ENCODE data around the gene CWC27. TPM values are rescaled to one million over a fixed set of nuclear protein-coding genes. Genes with fewer than 3 reads are reported as not detected.
"Not testable (repeated sequence)": the region's sequence is repeated elsewhere in the genome, so short reads cannot be mapped to it uniquely, and the experiment has no call there.

Gene CWC27
- total RNA-seq, 1 donor from 2014 or later, result 23.3 TPM

DNA sequence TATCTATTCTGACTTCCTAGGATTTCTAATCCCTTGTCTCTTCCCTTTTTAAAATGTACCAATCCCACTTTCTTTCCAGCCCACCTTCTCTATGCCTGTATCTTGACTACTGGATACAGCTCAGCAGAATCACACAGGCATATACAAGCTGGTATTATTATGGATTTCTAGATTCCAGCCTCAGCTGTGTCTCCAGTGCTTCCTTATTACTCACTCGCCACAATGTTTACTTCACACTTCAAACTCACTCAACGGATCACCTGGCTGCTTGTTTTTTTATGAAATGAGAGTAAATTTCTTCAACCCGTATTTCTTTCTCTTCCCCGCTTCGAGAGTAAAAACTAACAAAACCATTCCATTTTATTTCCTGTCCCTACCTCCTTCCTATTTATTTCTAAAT lies 38.8 kb downstream of the CWC27 start:
- Mint-ChIP-seq H3K4me1 (ENCODE audit: low read depth, unreplicated experiment) (no peaks in the 10 kb centered on the region), H3K9me3 (ENCODE audit: unreplicated experiment) (no peaks in the 10 kb centered on the region), H3K36me3 (ENCODE audit: unreplicated experiment) (no peaks in the 10 kb centered on the region), H3K27ac (ENCODE audit: unreplicated experiment) (peak overlapping the region; percentile 35), H3K4me3 (ENCODE audit: unreplicated experiment) (no peak overlapping the region), H3K27me3 (ENCODE audit: unreplicated experiment) (no peaks in the 10 kb centered on the region)
- DNase-seq, result no peak
- no peak for TF ChIP-seq CTCF (IDR thresholded peaks at IDR 0.05; ENCODE audit: partially characterized antibody, unreplicated experiment)

- DNase-seq, result no peak
- peak; percentile 65 for TF ChIP-seq CTCF (IDR thresholded peaks at IDR 0.05; ENCODE audit: partially characterized antibody, unreplicated experiment)
- no peaks in the 10 kb centered on the region for H3K9me3 Mint-ChIP-seq (ENCODE audit: unreplicated experiment)
- H3K27ac Mint-ChIP-seq (ENCODE audit: unreplicated experiment), result no peak overlapping the region
- H3K36me3 Mint-ChIP-seq (ENCODE audit: unreplicated experiment), result no peaks in the 10 kb centered on the region
- H3K4me3 Mint-ChIP-seq (ENCODE audit: unreplicated experiment), result no peak overlapping the region
- no peaks in the 10 kb centered on the region for H3K27me3 Mint-ChIP-seq (ENCODE audit: unreplicated experiment)
- H3K4me1 Mint-ChIP-seq (ENCODE audit: low read depth, unreplicated experiment), result no peaks in the 10 kb centered on the region
Observed at GRCh38 chr5:64811050-64811640, 42.4 kb downstream of the CWC27 start.

GRCh38 chr5:64814073-64814472 lies 45.3 kb downstream of the CWC27 start:
- Mint-ChIP-seq H3K36me3 (ENCODE audit: unreplicated experiment) (no peaks in the 10 kb centered on the region), H3K27me3 (ENCODE audit: unreplicated experiment) (no peaks in the 10 kb centered on the region), H3K4me1 (ENCODE audit: low read depth, unreplicated experiment) (no peaks in the 10 kb centered on the region), H3K4me3 (ENCODE audit: unreplicated experiment) (no peak overlapping the region), H3K9me3 (ENCODE audit: unreplicated experiment) (no peaks in the 10 kb centered on the region), H3K27ac (ENCODE audit: unreplicated experiment) (no peak overlapping the region)
- no peak for DNase-seq
- no peak for TF ChIP-seq CTCF (IDR thresholded peaks at IDR 0.05; ENCODE audit: partially characterized antibody, unreplicated experiment)

DNA sequence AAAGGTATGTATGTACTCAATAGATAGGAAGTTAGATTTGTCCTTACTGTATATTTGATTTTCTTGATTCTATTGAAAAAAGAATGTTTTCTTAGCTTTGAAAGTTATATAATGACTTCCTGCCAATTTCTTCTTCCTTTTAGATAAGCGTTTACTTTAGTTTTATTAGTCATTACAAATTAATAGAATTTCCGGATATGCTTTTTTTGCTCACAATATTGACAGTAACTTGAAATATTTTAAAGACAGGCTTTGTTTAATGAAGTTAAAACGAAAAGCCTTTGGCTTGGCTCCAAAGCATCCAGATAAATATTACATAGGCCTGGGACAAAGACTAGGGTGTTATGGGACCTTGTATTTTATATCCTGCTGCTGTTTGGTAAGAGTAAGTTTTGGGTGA lies 49.5 kb downstream of the CWC27 start:
- no peak overlapping the region for H3K4me3 Mint-ChIP-seq (ENCODE audit: unreplicated experiment)

DNA sequence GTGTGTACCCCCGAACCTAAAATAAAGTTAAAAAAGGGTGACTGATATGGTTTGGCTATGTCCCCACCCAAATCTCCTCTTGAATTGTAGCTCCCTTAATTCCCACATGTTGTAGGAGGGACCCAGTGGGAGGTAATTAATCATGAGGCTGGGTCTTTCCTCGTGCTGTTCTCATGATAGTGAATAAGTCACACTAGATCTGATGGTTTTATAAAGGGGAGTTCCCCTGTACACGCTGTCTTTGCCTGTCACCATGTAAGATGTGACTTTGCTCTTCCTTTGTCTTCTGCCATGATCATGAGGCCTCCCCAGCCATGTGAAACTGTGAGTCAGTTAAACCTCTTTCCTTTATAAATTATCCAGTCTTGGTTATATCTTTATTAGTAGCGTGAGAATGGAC lies 50.6 kb downstream of the CWC27 start:
- H3K4me1 Mint-ChIP-seq (ENCODE audit: low read depth, unreplicated experiment); H3K36me3 Mint-ChIP-seq (ENCODE audit: unreplicated experiment); H3K9me3 Mint-ChIP-seq (ENCODE audit: unreplicated experiment); H3K4me3 Mint-ChIP-seq (ENCODE audit: unreplicated experiment); DNase-seq; H3K27me3 Mint-ChIP-seq (ENCODE audit: unreplicated experiment); H3K27ac Mint-ChIP-seq (ENCODE audit: unreplicated experiment): not testable (repeated sequence)

More for the DNA sequence above, 49.5 kb downstream of the CWC27 start:
- Mint-ChIP-seq H3K27ac (ENCODE audit: unreplicated experiment) (no peak overlapping the region), H3K9me3 (ENCODE audit: unreplicated experiment) (no peaks in the 10 kb centered on the region), H3K4me1 (ENCODE audit: low read depth, unreplicated experiment) (no peaks in the 10 kb centered on the region), H3K36me3 (ENCODE audit: unreplicated experiment) (no peaks in the 10 kb centered on the region), H3K27me3 (ENCODE audit: unreplicated experiment) (no peaks in the 10 kb centered on the region)
- TF ChIP-seq CTCF (IDR thresholded peaks at IDR 0.05; ENCODE audit: partially characterized antibody, unreplicated experiment), result no peak
- no peak for DNase-seq
